ENCODE measurements around the gene ADGRG6. TPM values are rescaled to one million over a fixed set of nuclear protein-coding genes. Genes with fewer than 3 reads are reported as not detected.
"Not testable (repeated sequence)": the region's sequence is repeated elsewhere in the genome, so short reads cannot be mapped to it uniquely, and the experiment has no call there.

ADGRG6 gene
- polyA plus RNA-seq, 2 donors, result 6.8 to 7.0 TPM

DNA sequence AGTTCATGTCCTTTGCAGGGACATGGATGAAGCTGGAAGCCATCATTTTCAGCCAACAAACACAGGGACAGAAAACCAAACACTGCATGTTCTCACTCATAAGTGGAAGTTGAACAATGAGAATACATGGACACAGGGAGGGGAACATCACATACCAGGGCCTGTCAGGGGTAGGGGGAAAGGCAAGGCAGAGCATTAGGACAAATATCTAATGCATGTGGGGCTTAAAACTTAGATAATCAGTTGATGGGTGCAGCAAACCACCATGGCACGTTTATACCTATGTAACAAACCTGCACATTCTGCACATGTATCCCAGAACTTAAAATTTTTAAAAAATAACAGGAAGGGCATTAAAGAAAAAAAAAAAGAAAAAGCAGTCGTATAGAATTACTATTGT, 153.0 kb downstream of the ADGRG6 start:
- H3K4me1 ChIP-seq (ENCODE audit: control insufficient read depth in 2 of 2, insufficient read depth in 2 of 2, low read length in 1 of 2); H3K27me3 ChIP-seq (ENCODE audit: control insufficient read depth in 1 of 2, insufficient read depth in 2 of 2, low read length in 2 of 2); H3K36me3 ChIP-seq (ENCODE audit: control insufficient read depth in 2 of 2, insufficient read depth in 2 of 2, low read length in 1 of 2); H3K4me3 ChIP-seq (ENCODE audit: low read depth in 1 of 2, low read length in 2 of 2); H3K27ac ChIP-seq (ENCODE audit: low read depth in 2 of 2, low read length in 1 of 2); H3K9me3 ChIP-seq (ENCODE audit: control insufficient read depth in 2 of 2, insufficient read depth in 1 of 2, low read depth in 1 of 2, low read length in 1 of 2): not testable (repeated sequence)
- WGBS, 2 donors, result 70 to 79% methylated on average over 2 of the region's 2 CpGs

DNA sequence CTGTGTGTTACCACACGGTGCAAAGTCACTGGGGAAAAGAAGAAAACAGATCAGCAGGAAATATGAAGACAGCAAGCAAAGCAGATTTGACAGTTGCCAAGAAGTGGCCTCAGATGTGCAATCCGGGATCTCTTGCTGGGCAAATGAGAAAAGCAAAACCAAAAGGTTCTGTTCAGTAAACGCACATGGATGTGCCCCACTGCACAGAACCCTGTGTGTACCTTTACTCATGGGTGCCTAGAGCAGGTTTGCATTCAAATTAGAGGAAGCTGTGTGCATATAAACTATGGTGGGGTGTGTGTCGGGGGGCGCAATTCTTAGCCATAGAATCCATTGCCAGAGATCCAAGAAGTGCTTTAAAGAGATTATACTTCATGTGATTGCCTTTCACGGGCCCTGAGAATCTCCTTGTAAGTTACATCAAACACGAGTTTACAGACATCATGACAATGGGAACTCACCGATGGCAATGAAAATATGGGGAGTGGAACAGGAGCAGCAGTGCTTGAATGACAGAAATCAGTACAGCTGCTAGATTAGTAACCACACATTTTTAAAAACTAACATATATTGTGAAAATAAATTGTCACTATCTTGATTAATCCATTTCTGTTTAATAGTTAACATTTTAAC, 154.3 kb downstream of the ADGRG6 start:
- 83 to 84% methylated on average over 8 of the region's 8 CpGs for WGBS, 2 donors
- H3K27me3 ChIP-seq (ENCODE audit: control insufficient read depth in 1 of 2, insufficient read depth in 2 of 2, low read length in 2 of 2), result no peaks in the 10 kb centered on the region

DNA sequence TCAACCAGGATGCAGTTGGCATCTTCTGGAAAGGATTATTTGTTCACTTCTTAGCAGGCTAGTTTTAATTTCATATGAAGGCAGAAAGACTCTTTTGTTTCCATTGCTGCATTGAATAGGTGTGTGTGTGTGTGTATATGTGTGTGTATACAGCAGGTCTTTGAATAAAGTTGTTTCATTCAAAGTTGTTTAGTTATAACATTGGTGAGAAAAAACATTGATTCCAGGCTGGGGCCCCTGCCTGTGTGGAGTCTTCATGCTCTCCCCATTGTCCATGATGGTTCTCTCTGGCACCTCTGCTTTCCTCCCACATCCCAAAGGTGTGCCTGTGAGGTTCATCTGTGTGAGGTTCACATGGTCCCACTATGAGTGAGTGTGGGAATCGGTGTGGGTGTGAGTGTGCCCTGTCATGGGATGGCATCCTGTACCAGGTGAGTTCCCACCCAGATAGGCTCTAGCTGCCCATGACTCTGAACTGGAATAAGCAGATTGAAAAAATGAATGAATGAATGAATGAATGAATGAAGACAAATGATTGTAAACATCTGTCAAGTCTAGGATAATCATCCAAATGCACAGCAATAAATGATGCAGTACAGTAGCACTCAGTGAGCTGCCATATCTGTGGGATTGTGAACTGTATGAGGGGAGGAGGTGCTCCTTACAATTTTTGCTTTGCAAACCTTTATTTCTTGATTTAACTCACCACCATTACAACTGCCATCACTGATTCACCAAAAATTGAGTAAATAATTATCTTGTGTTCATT, 156.0 kb downstream of the ADGRG6 start:
- Histone ChIP-seq H3K4me3 (ENCODE audit: low read depth in 1 of 2, low read length in 2 of 2) (no peak overlapping the region), H3K9me3 (ENCODE audit: control insufficient read depth in 2 of 2, insufficient read depth in 1 of 2, low read depth in 1 of 2, low read length in 1 of 2) (no peaks in the 10 kb centered on the region), H3K27ac (ENCODE audit: low read depth in 2 of 2, low read length in 1 of 2) (no peak overlapping the region), H3K4me1 (ENCODE audit: control insufficient read depth in 2 of 2, insufficient read depth in 2 of 2, low read length in 1 of 2) (no peaks in the 10 kb centered on the region), H3K27me3 (ENCODE audit: control insufficient read depth in 1 of 2, insufficient read depth in 2 of 2, low read length in 2 of 2) (no peaks in the 10 kb centered on the region), H3K36me3 (ENCODE audit: control insufficient read depth in 2 of 2, insufficient read depth in 2 of 2, low read length in 1 of 2) (no peaks in the 10 kb centered on the region)
- 93 to 98% methylated on average over 1 of the region's 1 CpG for WGBS, 2 donors

More for the DNA sequence above, 154.3 kb downstream of the ADGRG6 start:
- Histone ChIP-seq H3K4me3 (ENCODE audit: low read depth in 1 of 2, low read length in 2 of 2) (no peak overlapping the region), H3K4me1 (ENCODE audit: control insufficient read depth in 2 of 2, insufficient read depth in 2 of 2, low read length in 1 of 2) (no peaks in the 10 kb centered on the region), H3K27ac (ENCODE audit: low read depth in 2 of 2, low read length in 1 of 2) (no peak overlapping the region), H3K9me3 (ENCODE audit: control insufficient read depth in 2 of 2, insufficient read depth in 1 of 2, low read depth in 1 of 2, low read length in 1 of 2) (no peaks in the 10 kb centered on the region), H3K36me3 (ENCODE audit: control insufficient read depth in 2 of 2, insufficient read depth in 2 of 2, low read length in 1 of 2) (no peaks in the 10 kb centered on the region)

DNA sequence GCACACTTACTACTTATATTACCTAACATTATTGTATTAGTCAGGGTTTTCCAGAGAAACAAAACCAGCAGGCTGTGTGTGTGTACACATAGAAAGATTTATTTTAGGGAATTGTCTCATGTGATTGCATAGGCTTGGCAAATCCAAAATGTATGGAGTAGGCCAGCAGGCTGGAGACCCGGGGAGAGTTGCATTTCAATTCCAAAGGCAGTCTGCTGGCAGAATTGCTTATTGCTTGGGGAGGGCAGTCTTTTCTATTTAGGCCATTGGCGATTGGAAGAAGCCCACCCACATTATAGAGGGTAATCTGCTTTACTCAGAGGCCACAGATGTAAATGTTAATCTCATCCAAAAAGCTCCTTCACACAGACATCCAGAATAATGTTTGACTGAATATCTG, 157.0 kb downstream of the ADGRG6 start:
- no peaks in the 10 kb centered on the region for H3K27me3 ChIP-seq (ENCODE audit: control insufficient read depth in 1 of 2, insufficient read depth in 2 of 2, low read length in 2 of 2)
- 52 to 62% methylated on average over 2 of the region's 2 CpGs for WGBS, 2 donors
- H3K9me3 ChIP-seq (ENCODE audit: control insufficient read depth in 2 of 2, insufficient read depth in 1 of 2, low read depth in 1 of 2, low read length in 1 of 2), result no peaks in the 10 kb centered on the region
- no peak overlapping the region for H3K27ac ChIP-seq (ENCODE audit: low read depth in 2 of 2, low read length in 1 of 2)
- H3K4me1 ChIP-seq (ENCODE audit: control insufficient read depth in 2 of 2, insufficient read depth in 2 of 2, low read length in 1 of 2), result no peaks in the 10 kb centered on the region
- H3K4me3 ChIP-seq (ENCODE audit: low read depth in 1 of 2, low read length in 2 of 2), result no peak overlapping the region
- H3K36me3 ChIP-seq (ENCODE audit: control insufficient read depth in 2 of 2, insufficient read depth in 2 of 2, low read length in 1 of 2), result no peaks in the 10 kb centered on the region

DNA sequence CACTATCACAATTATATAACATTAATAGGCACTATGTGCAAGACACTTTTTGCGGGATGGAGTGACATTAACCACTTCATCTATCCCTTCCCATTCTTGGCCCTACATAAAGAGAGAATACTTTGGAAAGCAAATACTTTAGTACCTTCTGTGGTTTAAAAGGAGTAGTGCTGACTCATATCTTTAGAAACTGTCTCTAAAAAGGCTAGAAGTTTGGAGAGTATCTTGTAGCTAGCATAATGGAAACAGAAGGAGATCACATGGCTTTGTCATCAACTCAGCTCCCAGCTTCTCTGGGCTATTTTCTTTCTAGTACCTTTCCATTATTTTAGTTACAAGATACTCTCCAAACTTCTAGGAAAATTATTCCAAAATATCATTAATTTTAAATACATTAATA, 157.5 kb downstream of the ADGRG6 start:
- Histone ChIP-seq H3K9me3 (ENCODE audit: control insufficient read depth in 2 of 2, insufficient read depth in 1 of 2, low read depth in 1 of 2, low read length in 1 of 2) (no peaks in the 10 kb centered on the region), H3K36me3 (ENCODE audit: control insufficient read depth in 2 of 2, insufficient read depth in 2 of 2, low read length in 1 of 2) (no peaks in the 10 kb centered on the region), H3K4me3 (ENCODE audit: low read depth in 1 of 2, low read length in 2 of 2) (no peak overlapping the region), H3K4me1 (ENCODE audit: control insufficient read depth in 2 of 2, insufficient read depth in 2 of 2, low read length in 1 of 2) (no peaks in the 10 kb centered on the region), H3K27ac (ENCODE audit: low read depth in 2 of 2, low read length in 1 of 2) (no peak overlapping the region), H3K27me3 (ENCODE audit: control insufficient read depth in 1 of 2, insufficient read depth in 2 of 2, low read length in 2 of 2) (no peaks in the 10 kb centered on the region)
- 91% methylated on average over 1 of the region's 1 CpG for WGBS, 2 donors

DNA sequence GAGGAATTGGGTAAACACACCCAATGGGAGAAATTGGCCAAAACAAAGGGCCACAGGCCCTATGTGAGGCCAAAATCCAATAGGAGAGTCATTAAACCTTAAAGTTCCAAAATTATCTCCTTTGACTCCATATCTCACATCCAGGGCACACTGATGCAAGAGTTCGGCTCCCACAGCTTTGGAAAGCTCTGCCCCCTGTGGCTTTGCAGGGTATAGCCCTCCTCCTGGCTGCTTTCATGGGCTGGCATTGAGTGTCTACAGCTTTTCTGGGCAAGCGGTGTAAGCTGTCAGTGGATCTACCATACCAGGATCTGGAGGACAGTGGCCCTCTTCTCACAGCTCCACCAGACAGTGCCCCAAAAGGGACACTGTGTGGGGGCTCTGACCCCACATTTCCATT, 160.5 kb downstream of the ADGRG6 start:
- Histone ChIP-seq H3K4me1 (ENCODE audit: control insufficient read depth in 2 of 2, insufficient read depth in 2 of 2, low read length in 1 of 2) (no peaks in the 10 kb centered on the region), H3K27me3 (ENCODE audit: control insufficient read depth in 1 of 2, insufficient read depth in 2 of 2, low read length in 2 of 2) (no peaks in the 10 kb centered on the region), H3K4me3 (ENCODE audit: low read depth in 1 of 2, low read length in 2 of 2) (no peak overlapping the region), H3K9me3 (ENCODE audit: control insufficient read depth in 2 of 2, insufficient read depth in 1 of 2, low read depth in 1 of 2, low read length in 1 of 2) (no peaks in the 10 kb centered on the region), H3K27ac (ENCODE audit: low read depth in 2 of 2, low read length in 1 of 2) (no peak overlapping the region), H3K36me3 (ENCODE audit: control insufficient read depth in 2 of 2, insufficient read depth in 2 of 2, low read length in 1 of 2) (no peaks in the 10 kb centered on the region)
- WGBS, 2 donors, result 95 to 96% methylated on average over 2 of the region's 2 CpGs

DNA sequence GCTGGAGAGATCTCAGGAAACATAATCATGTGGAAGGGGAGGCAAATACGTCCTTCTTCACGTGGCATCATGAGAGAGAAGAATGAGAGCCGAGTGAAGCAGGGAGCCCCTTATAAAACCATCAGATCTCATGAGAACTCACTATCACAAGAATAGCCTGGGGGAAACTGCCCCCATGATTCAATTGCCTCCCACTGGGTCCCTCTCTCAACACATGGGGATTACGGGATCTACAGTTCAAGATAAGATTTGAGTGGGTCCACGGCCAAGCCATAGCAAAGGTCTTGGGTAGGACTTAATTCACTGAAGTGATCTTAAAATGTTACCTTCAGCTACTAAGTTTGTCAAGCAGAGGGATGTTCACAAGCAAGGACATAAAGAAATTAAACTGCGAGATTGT, 162.2 kb downstream of the ADGRG6 start:
- Histone ChIP-seq H3K36me3 (ENCODE audit: control insufficient read depth in 2 of 2, insufficient read depth in 2 of 2, low read length in 1 of 2) (no peaks in the 10 kb centered on the region), H3K4me1 (ENCODE audit: control insufficient read depth in 2 of 2, insufficient read depth in 2 of 2, low read length in 1 of 2) (no peaks in the 10 kb centered on the region), H3K27me3 (ENCODE audit: control insufficient read depth in 1 of 2, insufficient read depth in 2 of 2, low read length in 2 of 2) (no peaks in the 10 kb centered on the region), H3K27ac (ENCODE audit: low read depth in 2 of 2, low read length in 1 of 2) (no peak overlapping the region), H3K4me3 (ENCODE audit: low read depth in 1 of 2, low read length in 2 of 2) (no peak overlapping the region), H3K9me3 (ENCODE audit: control insufficient read depth in 2 of 2, insufficient read depth in 1 of 2, low read depth in 1 of 2, low read length in 1 of 2) (no peaks in the 10 kb centered on the region)
- 87 to 90% methylated on average over 6 of the region's 6 CpGs for WGBS, 2 donors

DNA sequence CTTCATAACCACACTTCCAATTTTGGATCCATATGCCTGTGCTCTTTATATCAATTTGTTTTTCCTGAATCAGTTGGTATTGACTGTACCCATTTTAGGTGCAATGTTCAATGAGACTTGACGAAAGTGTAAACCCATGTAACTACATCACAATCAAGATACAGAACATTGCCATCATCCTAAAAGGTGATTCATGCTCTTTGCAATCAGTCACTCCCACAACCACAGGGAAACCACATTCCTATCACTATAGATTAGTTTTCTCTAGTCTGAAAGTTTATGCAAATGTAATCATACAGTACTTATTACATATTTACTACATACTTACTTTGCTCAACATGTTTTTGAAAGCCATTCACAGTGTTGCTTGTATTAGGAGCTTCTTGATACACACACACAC, 167.4 kb downstream of the ADGRG6 start:
- no peaks in the 10 kb centered on the region for H3K27me3 ChIP-seq (ENCODE audit: control insufficient read depth in 1 of 2, insufficient read depth in 2 of 2, low read length in 2 of 2)
- H3K27ac ChIP-seq (ENCODE audit: low read depth in 2 of 2, low read length in 1 of 2), result no peak overlapping the region
- H3K9me3 ChIP-seq (ENCODE audit: control insufficient read depth in 2 of 2, insufficient read depth in 1 of 2, low read depth in 1 of 2, low read length in 1 of 2), result no peaks in the 10 kb centered on the region
- no peak overlapping the region for H3K4me3 ChIP-seq (ENCODE audit: low read depth in 1 of 2, low read length in 2 of 2)
- H3K4me1 ChIP-seq (ENCODE audit: control insufficient read depth in 2 of 2, insufficient read depth in 2 of 2, low read length in 1 of 2), result no peaks in the 10 kb centered on the region
- H3K36me3 ChIP-seq (ENCODE audit: control insufficient read depth in 2 of 2, insufficient read depth in 2 of 2, low read length in 1 of 2), result no peaks in the 10 kb centered on the region
- 86 to 87% methylated on average over 1 of the region's 1 CpG for WGBS, 2 donors

DNA sequence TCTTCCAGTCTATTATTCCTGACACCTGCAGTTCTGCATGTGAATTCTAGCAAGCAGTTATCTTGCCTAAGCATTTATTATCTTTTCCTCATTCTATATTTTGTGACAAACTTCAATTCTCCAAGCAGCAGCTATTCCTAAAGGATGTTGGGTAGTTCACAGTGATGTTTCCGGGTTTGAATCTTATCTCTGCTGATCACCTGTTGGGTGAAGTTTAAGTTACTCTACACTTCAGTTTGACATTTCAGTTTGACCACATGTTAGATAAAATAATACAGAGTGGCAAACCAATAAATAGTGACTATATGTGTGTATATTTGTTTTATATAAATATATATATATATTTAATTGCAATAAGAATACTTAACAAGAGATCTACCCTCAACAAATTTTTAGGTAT, 168.6 kb downstream of the ADGRG6 start:
- H3K27me3 ChIP-seq (ENCODE audit: control insufficient read depth in 1 of 2, insufficient read depth in 2 of 2, low read length in 2 of 2), result no peaks in the 10 kb centered on the region
- H3K4me3 ChIP-seq (ENCODE audit: low read depth in 1 of 2, low read length in 2 of 2), result no peak overlapping the region
- no peaks in the 10 kb centered on the region for H3K36me3 ChIP-seq (ENCODE audit: control insufficient read depth in 2 of 2, insufficient read depth in 2 of 2, low read length in 1 of 2)
- no peaks in the 10 kb centered on the region for H3K9me3 ChIP-seq (ENCODE audit: control insufficient read depth in 2 of 2, insufficient read depth in 1 of 2, low read depth in 1 of 2, low read length in 1 of 2)
- H3K27ac ChIP-seq (ENCODE audit: low read depth in 2 of 2, low read length in 1 of 2), result no peak overlapping the region
- WGBS, 2 donors, result 67 to 74% methylated on average over 1 of the region's 1 CpG
- no peaks in the 10 kb centered on the region for H3K4me1 ChIP-seq (ENCODE audit: control insufficient read depth in 2 of 2, insufficient read depth in 2 of 2, low read length in 1 of 2)

All from esophagus (tissue), 2 donors.